ENCODE results near the gene CYTH1. TPM values are rescaled to one million over a fixed set of nuclear protein-coding genes. Genes with fewer than 3 reads are reported as not detected.

CYTH1 gene
- total RNA-seq, 2 donors from 2014 or later, result 54.6 to 68.9 TPM

GRCh38 chr17:78693346-78694083, 88.6 kb downstream of the CYTH1 start:
- intact Hi-C loops (cut with DNase I), result no loop called here
- no peak overlapping the region for H3K4me3 ChIP-seq
- H3K9me3 ChIP-seq, result no peaks in the 10 kb centered on the region
- no peak overlapping the region for H3K27ac ChIP-seq
- peaks cover 35% of the 10 kb centered on the region for H3K36me3 ChIP-seq
- no peak overlapping the region for H3K9ac ChIP-seq (ENCODE audit: low read depth in 2 of 2, low read length in 2 of 2)
- H3K27me3 ChIP-seq, result no peaks in the 10 kb centered on the region
- TF ChIP-seq CTCF (IDR thresholded peaks at IDR 0.05), result no peak
- H3K4me1 ChIP-seq, result no peaks in the 10 kb centered on the region
- DNase-seq, result no peak

- peaks cover 35% of the 10 kb centered on the region for H3K36me3 ChIP-seq
- H3K27ac ChIP-seq, result no peak overlapping the region
- intact Hi-C loops (cut with DNase I), result no loop called here
Observed at GRCh38 chr17:78692460-78693010, 89.5 kb downstream of the CYTH1 start.

DNA sequence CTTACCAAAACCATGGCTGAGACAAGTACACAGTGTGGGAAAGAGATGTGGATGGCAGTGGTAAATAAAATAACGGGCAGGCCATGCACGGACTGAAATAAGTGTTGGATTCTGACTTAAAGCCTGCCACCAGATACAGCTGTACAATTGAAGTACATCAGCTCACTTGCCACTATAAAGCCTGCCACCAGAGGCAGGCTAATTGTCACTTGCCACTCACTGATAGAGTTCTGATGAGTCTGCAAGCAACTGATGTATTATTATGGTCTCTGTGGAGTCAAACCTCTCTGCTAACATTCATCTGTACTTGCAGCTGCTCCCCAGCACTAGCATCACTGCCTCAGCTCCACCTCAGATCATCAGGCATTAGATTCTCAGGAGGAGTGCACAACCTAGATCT, 93.0 kb downstream of the CYTH1 start:
- no peaks in the 10 kb centered on the region for H3K4me1 ChIP-seq
- H3K9me3 ChIP-seq, result no peaks in the 10 kb centered on the region

More at GRCh38 chr17:78692460-78693010, 89.5 kb downstream of the CYTH1 start:
- H3K27me3 ChIP-seq, result no peaks in the 10 kb centered on the region
- H3K9ac ChIP-seq (ENCODE audit: low read depth in 2 of 2, low read length in 2 of 2), result no peak overlapping the region
- H3K9me3 ChIP-seq, result no peaks in the 10 kb centered on the region
- no peak overlapping the region for H3K4me3 ChIP-seq
- no peak for TF ChIP-seq CTCF (IDR thresholded peaks at IDR 0.05)
- H3K4me1 ChIP-seq, result no peaks in the 10 kb centered on the region
- no peak for DNase-seq

GRCh38 chr17:78687944-78688343, 94.1 kb downstream of the CYTH1 start:
- no peak for DNase-seq
- Histone ChIP-seq H3K9ac (ENCODE audit: low read depth in 2 of 2, low read length in 2 of 2) (no peak overlapping the region), H3K36me3 (peaks cover 12% of the 10 kb centered on the region), H3K9me3 (no peaks in the 10 kb centered on the region), H3K4me1 (no peaks in the 10 kb centered on the region), H3K27ac (no peak overlapping the region), H3K4me3 (no peak overlapping the region), H3K27me3 (no peaks in the 10 kb centered on the region)
- no peak for TF ChIP-seq CTCF (IDR thresholded peaks at IDR 0.05)
- intact Hi-C loops (cut with DNase I), result no loop called here

More for the DNA sequence above, 93.0 kb downstream of the CYTH1 start:
- no peak overlapping the region for H3K27ac ChIP-seq
- H3K4me3 ChIP-seq, result no peak overlapping the region
- no peak for TF ChIP-seq CTCF (IDR thresholded peaks at IDR 0.05)
- H3K27me3 ChIP-seq, result no peaks in the 10 kb centered on the region
- intact Hi-C loops (cut with DNase I), result no loop called here
- no peak overlapping the region for H3K9ac ChIP-seq (ENCODE audit: low read depth in 2 of 2, low read length in 2 of 2)
- DNase-seq, result no peak
- peaks cover 19% of the 10 kb centered on the region for H3K36me3 ChIP-seq

DNA sequence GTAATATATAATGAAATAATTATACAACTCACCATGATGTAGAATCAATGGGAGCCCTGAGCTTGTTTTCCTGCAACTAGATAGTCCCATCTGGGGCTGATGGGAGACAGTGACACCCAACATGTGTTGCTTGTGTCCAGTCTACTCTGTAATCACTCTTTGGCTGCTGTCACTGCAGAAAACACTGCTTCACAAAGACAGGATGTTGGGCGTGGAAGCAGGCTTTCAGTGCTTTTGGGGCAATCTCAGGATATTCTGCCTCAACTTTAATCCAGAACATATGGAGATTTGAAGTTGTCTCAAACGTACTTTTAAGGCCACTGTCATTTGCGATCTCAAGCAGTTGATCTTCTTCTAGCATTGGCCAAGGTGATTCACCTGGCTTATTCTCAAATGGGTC, 94.9 kb downstream of the CYTH1 start:
- Histone ChIP-seq H3K9me3 (no peaks in the 10 kb centered on the region), H3K4me3 (no peak overlapping the region), H3K4me1 (no peaks in the 10 kb centered on the region), H3K27me3 (no peaks in the 10 kb centered on the region), H3K9ac (ENCODE audit: low read depth in 2 of 2, low read length in 2 of 2) (no peak overlapping the region), H3K36me3 (peaks cover 10% of the 10 kb centered on the region), H3K27ac (no peak overlapping the region)
- no peak for TF ChIP-seq CTCF (IDR thresholded peaks at IDR 0.05)
- DNase-seq, result no peak
- intact Hi-C loops (cut with DNase I), result no loop called here

Data from colonic mucosa (tissue), 4 donors.